ENCODE data around the gene KLHDC7B.

- TF ChIP-seq CTCF (IDR thresholded peaks at IDR 0.05; ENCODE audit: low read depth, low read length, poor library complexity, severe bottlenecking) (no peak), EZH2phosphoT487 (IDR thresholded peaks at IDR 0.05; ENCODE audit: borderline replicate concordance, low read length) (no peak)
Measured at GRCh38 chr22:50545522-50546325, at the start of gene KLHDC7B.

All from DOHH2 (cell line).